ENCODE data around the gene MST1R.

DNA sequence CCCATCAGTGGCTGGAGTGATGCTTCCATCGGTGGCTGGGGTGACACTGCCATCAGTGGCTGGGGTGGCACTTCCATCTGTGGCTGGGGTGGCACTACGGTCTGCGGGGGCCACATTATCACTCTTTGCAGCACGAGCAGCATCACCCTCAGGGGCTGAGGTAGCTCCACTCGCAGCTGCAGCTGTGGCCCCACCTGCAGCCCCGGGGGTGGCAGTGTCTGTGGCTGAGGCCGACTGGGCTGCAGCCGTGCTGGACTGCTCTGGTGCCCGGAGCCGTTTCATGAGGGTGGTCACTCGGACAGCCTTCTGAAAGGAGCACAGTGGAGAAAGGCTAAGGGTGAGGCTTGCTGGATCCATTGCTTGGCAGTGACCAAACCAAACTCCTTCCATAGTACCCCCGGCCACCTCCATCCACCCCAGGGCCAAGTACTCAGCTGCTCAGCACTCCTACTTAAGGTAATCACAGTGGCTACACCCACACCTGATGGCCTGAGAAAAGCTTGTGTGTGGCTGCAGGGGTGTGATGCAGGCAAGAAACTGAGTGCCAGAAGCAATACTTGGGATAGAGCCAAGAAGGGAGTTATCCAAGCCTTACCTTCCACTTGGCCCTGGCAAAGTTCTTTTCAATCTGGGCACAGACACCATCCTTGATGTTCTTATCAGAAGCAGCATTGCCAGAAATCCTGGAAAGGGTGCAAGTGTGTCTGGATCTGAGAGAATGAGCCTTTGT is 43.9 kb downstream of the MST1R start:
- TF ChIP-seq CTCF (conservative IDR thresholded peaks at IDR 0.05) (no peak), ZFX (IDR thresholded peaks at IDR 0.05) (no peak)

Data from C4-2B (cell line).